Measurements from ENCODE around the gene OTUD1.

GRCh38 chr10:23472181-23472580, 33.3 kb downstream of the OTUD1 start:
- TF ChIP-seq CTCF (IDR thresholded peaks at IDR 0.05): no peak
- no peak for TF ChIP-seq POLR2A (IDR thresholded peaks at IDR 0.05)

Measured in testis (tissue), 2 donors.